Esophagus muscularis mucosa (tissue), 4 donors: Measurements from ENCODE around the gene GFAP.

Source experiments
- EP300 ChIP-seq: sonication (generic); formaldehyde crosslinking; IDR thresholded peaks from one replicate; pipeline ENCODE4 v1.6.1; 2017; ENCODE audit warnings: antibody characterized with exemption
- POLR2A ChIP-seq: fragments of 450-650 bp; IDR thresholded peaks from one replicate; pipeline ENCODE4 v1.6.1; 2017; ENCODE audit warnings: antibody characterized with exemption, moderate library complexity, mild to moderate bottlenecking, low read depth
- POLR2AphosphoS5 ChIP-seq, 2 donors: sonication (generic); formaldehyde crosslinking; IDR thresholded peaks; one replicate each; pipeline ENCODE4 v1.6.1; 2017; ENCODE audit warnings: antibody characterized with exemption in 2 of 2
- TF ChIP-seq, protein P1 (sequence below), 3 experiments: fragments of 200-600 bp in 2 of 3; fragments of 450-650 bp in 1 of 3; sonication (generic) in 2 of 3; IDR thresholded peaks; one replicate each; pipeline ENCODE4 v1.5.1; 2017 to 2019; ENCODE audit warnings: antibody characterized with exemption in 3 of 3, mild to moderate bottlenecking in 2 of 3, moderate library complexity in 1 of 3

DNA sequence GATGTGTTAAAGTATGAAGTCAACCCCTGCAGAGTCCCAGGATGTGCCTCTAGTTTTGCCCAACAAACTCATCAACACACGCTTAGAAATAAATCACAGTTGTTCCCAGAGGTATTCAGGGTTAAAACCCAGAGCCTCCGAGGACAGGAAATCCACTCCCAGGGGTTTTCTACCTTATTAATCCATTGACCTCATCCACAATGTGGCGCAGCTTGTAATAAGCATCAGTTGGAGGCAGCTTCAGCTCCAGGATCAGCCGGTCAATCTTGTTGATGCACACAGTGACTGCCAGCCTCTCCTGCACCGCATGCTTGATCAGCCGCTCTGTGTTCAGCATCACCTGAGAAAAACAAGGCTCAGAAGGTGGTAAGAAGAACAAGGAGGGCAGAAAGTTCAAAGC lies 39.5 kb downstream of the GFAP start:
- no peak for TF ChIP-seq POLR2A
- TF ChIP-seq, protein P1, sequence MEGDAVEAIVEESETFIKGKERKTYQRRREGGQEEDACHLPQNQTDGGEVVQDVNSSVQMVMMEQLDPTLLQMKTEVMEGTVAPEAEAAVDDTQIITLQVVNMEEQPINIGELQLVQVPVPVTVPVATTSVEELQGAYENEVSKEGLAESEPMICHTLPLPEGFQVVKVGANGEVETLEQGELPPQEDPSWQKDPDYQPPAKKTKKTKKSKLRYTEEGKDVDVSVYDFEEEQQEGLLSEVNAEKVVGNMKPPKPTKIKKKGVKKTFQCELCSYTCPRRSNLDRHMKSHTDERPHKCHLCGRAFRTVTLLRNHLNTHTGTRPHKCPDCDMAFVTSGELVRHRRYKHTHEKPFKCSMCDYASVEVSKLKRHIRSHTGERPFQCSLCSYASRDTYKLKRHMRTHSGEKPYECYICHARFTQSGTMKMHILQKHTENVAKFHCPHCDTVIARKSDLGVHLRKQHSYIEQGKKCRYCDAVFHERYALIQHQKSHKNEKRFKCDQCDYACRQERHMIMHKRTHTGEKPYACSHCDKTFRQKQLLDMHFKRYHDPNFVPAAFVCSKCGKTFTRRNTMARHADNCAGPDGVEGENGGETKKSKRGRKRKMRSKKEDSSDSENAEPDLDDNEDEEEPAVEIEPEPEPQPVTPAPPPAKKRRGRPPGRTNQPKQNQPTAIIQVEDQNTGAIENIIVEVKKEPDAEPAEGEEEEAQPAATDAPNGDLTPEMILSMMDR (IDR thresholded peaks at IDR 0.05), result no peak
- no peak for TF ChIP-seq EP300
- TF ChIP-seq POLR2AphosphoS5 (IDR thresholded peaks at IDR 0.05), result no peak
